ENCODE measurements around the gene LSM8. TPM values are rescaled to one million over a fixed set of nuclear protein-coding genes. Genes with fewer than 3 reads are reported as not detected.

LSM8 gene
- total RNA-seq, 4 donors from 2014 or later = 22.0 to 37.7 (median 26.9) TPM

Other genes starting within 250 kb of the LSM8 start
- 1 to 10 TPM in 1 of 4 donors, not detected in 3; 1.4 TPM for gene ANKRD7, start 40.5 kb downstream of the LSM8 start, total RNA-seq

Data from omental fat pad (tissue), 4 donors.